Gastroesophageal sphincter (tissue), 4 donors: ENCODE results near the gene EIF2B1. TPM values are rescaled to one million over a fixed set of nuclear protein-coding genes. Genes with fewer than 3 reads are reported as not detected.

Experiments
- ATAC-seq: fragments of 150-250 bp; one replicate; pipeline ENCODE4 v1.9.1; 2016; ENCODE audit warnings: mild to moderate bottlenecking, moderate library complexity
- H3K27ac ChIP-seq, 4 donors: fragments of 200-600 bp; sonication (generic) in 3 of 4; 1 replicate in 3 of 4; 2 replicates in 1 of 4; pipeline ENCODE4 v1.5.1; 2016 to 2019
- H3K27me3 ChIP-seq: fragments of 200-600 bp; sonication (generic); one replicate; pipeline ENCODE4 v1.5.1; 2019
- H3K36me3 ChIP-seq, 2 donors: fragments of 200-600 bp; sonication (generic); one replicate each; pipeline ENCODE4 v1.5.1; 2019; ENCODE audit warnings: control low read depth in 1 of 2
- H3K4me1 ChIP-seq, 3 donors: fragments of 200-600 bp; sonication (generic); 1 replicate in 2 of 3; 2 replicates in 1 of 3; pipeline ENCODE4 v1.5.1; 2016 to 2019; ENCODE audit warnings: control low read depth in 2 of 3
- H3K4me3 ChIP-seq, 2 donors: fragments of 200-600 bp; sonication (generic); one replicate each; pipeline ENCODE4 v1.5.1; 2019; ENCODE audit warnings: mild to moderate bottlenecking in 1 of 2, moderate library complexity in 1 of 2
- H3K9me3 ChIP-seq, 3 donors: fragments of 200-600 bp; sonication (generic); one replicate each; pipeline ENCODE4 v1.5.1; 2017 to 2019; ENCODE audit warnings: control low read depth in 2 of 3
- CTCF ChIP-seq, 4 experiments: fragments of 200-600 bp in 2 of 4; fragments of 450-650 bp in 2 of 4; sonication (generic) in 1 of 4; IDR thresholded peaks; one replicate each; pipeline ENCODE4 v1.5.1; 2017 to 2019; ENCODE audit warnings: antibody characterized with exemption in 4 of 4, mild to moderate bottlenecking in 2 of 4, moderate library complexity in 2 of 4
- EP300 ChIP-seq: sonication (generic); formaldehyde crosslinking; IDR thresholded peaks from one replicate; pipeline ENCODE4 v1.6.1; 2017; ENCODE audit warnings: antibody characterized with exemption, mild to moderate bottlenecking
- POLR2A ChIP-seq, 2 donors: fragments of 450-650 bp; IDR thresholded peaks; one replicate each; pipeline ENCODE4 v1.6.1; 2017; ENCODE audit warnings: antibody characterized with exemption in 2 of 2, mild to moderate bottlenecking in 2 of 2, moderate library complexity in 1 of 2
- POLR2AphosphoS5 ChIP-seq: sonication (generic); formaldehyde crosslinking; IDR thresholded peaks from one replicate; pipeline ENCODE4 v1.6.1; 2017; ENCODE audit warnings: antibody characterized with exemption
- WGBS, 2 donors: methylation state at CpG; one replicate each; pipeline ENCODE4 v1.1.5; 2018; ENCODE audit warnings: low coverage in 1 of 2; 5-methylcytosine and 5-hydroxymethylcytosine counted together
- total RNA-seq, 4 donors: library from RNA; depleted of rRNA; stranded (reverse); fragments of >200 nt; gene quantifications; one replicate each; pipeline ENCODE4 v1.1.0, GENCODE V29; 2016

The EIF2B1 gene
- total RNA-seq, 4 donors from 2014 or later = 94.7 to 113 (median 106) TPM

GRCh38 chr12:123659996-123660727, 26.7 kb upstream of the EIF2B1 start:
- WGBS, 2 donors = 72 to 76% methylated on average over 5 of the region's 5 CpGs
- peaks cover 0 to 83% of the 10 kb centered on the region in 2 donors for H3K36me3 ChIP-seq
- no peaks in the 10 kb centered on the region for H3K9me3 ChIP-seq
- no peak for ATAC-seq
- no peak overlapping the region for H3K4me3 ChIP-seq
- TF ChIP-seq CTCF (IDR thresholded peaks at IDR 0.05) = no peak
- no peak for TF ChIP-seq POLR2A (IDR thresholded peaks at IDR 0.05)
- no peak overlapping the region for H3K27ac ChIP-seq
- H3K27me3 ChIP-seq = no peaks in the 10 kb centered on the region
- no peaks in the 10 kb centered on the region for H3K4me1 ChIP-seq

- WGBS, 2 donors = 85 to 88% methylated on average over 5 to 6 of the region's 9 CpGs
- TF ChIP-seq EP300 = no peak
- TF ChIP-seq CTCF (IDR thresholded peaks at IDR 0.05) = no peak
- TF ChIP-seq POLR2A (IDR thresholded peaks at IDR 0.05) = no peak
- no peak for TF ChIP-seq POLR2AphosphoS5
- H3K4me3 ChIP-seq = no peak overlapping the region
These were observed 23.7 kb upstream of the EIF2B1 start for GRCh38 chr12:123657211-123657610.

GRCh38 chr12:123656392-123656791, 22.9 kb upstream of the EIF2B1 start:
- Histone ChIP-seq H3K36me3 (peaks cover 0 to 82% of the 10 kb centered on the region in 2 donors), H3K4me3 (no peak overlapping the region), H3K4me1 (no peaks in the 10 kb centered on the region), H3K27me3 (no peaks in the 10 kb centered on the region), H3K9me3 (no peaks in the 10 kb centered on the region), H3K27ac (no peak overlapping the region)
- TF ChIP-seq POLR2A (IDR thresholded peaks at IDR 0.05) = no peak
- TF ChIP-seq CTCF (IDR thresholded peaks at IDR 0.05) = no peak
- no peak for TF ChIP-seq POLR2AphosphoS5
- no peak for TF ChIP-seq EP300
- ATAC-seq = no peak
- 73 to 82% methylated on average over 4 of the region's 4 CpGs for WGBS, 2 donors

More at GRCh38 chr12:123657211-123657610, 23.7 kb upstream of the EIF2B1 start:
- Histone ChIP-seq H3K36me3 (peaks cover 0 to 80% of the 10 kb centered on the region in 2 donors), H3K27me3 (no peaks in the 10 kb centered on the region), H3K27ac (no peak overlapping the region), H3K9me3 (no peaks in the 10 kb centered on the region), H3K4me1 (no peaks in the 10 kb centered on the region)
- ATAC-seq = no peak

- H3K4me1 ChIP-seq = no peaks in the 10 kb centered on the region
- WGBS, 2 donors = 74 to 83% methylated on average over 5 of the region's 5 CpGs
- H3K27me3 ChIP-seq = no peaks in the 10 kb centered on the region
- peaks cover 0 to 85% of the 10 kb centered on the region in 2 donors for H3K36me3 ChIP-seq
- no peaks in the 10 kb centered on the region for H3K9me3 ChIP-seq
- no peak overlapping the region for H3K27ac ChIP-seq
- TF ChIP-seq POLR2A (IDR thresholded peaks at IDR 0.05) = no peak
- no peak for TF ChIP-seq CTCF (IDR thresholded peaks at IDR 0.05)
- no peak for TF ChIP-seq EP300
- H3K4me3 ChIP-seq = no peak overlapping the region
- ATAC-seq = no peak
These were observed 21.9 kb upstream of the EIF2B1 start for GRCh38 chr12:123655420-123655819.

- no peak for ATAC-seq
- 92 to 95% methylated on average over 2 to 4 of the region's 4 CpGs for WGBS, 2 donors
- Histone ChIP-seq H3K4me1 (no peaks in the 10 kb centered on the region), H3K9me3 (no peaks in the 10 kb centered on the region), H3K27ac (no peak overlapping the region), H3K36me3 (peaks cover 0 to 84% of the 10 kb centered on the region in 2 donors), H3K27me3 (no peaks in the 10 kb centered on the region), H3K4me3 (no peak overlapping the region)
- TF ChIP-seq CTCF (IDR thresholded peaks at IDR 0.05) (no peak), EP300 (no peak), POLR2A (IDR thresholded peaks at IDR 0.05) (no peak), POLR2AphosphoS5 (no peak)
These were observed 20.7 kb upstream of the EIF2B1 start for GRCh38 chr12:123654129-123654701.
